HG03520 (cell line): ENCODE results near the gene UBE3B.

Source experiments
- ATAC-seq: cut with Tn5 transposase; IDR thresholded peaks from one replicate; pipeline ENCODE4 v1.9.1; 2021; ENCODE audit warnings: mild to moderate bottlenecking, moderate library complexity; ENCODE audit not compliant: unreplicated experiment

The UBE3B gene

GRCh38 chr12:109449845-109450532 lies 27.4 kb upstream of the UBE3B start:
- no peak for ATAC-seq

- ATAC-seq: no peak
Observed at GRCh38 chr12:109450980-109451379, 26.5 kb upstream of the UBE3B start.

- no peak for ATAC-seq
Observed at GRCh38 chr12:109451400-109451799, 26.0 kb upstream of the UBE3B start.

GRCh38 chr12:109452489-109452888 lies 24.9 kb upstream of the UBE3B start:
- no peak for ATAC-seq

- no peak for ATAC-seq
Observed at GRCh38 chr12:109455706-109456105, 21.7 kb upstream of the UBE3B start.

- ATAC-seq: no peak
Observed at GRCh38 chr12:109458086-109458485, 19.3 kb upstream of the UBE3B start.

GRCh38 chr12:109458771-109459208 lies 18.6 kb upstream of the UBE3B start:
- ATAC-seq: no peak

GRCh38 chr12:109459247-109459646 lies 18.2 kb upstream of the UBE3B start:
- no peak for ATAC-seq

GRCh38 chr12:109460538-109460937 lies 16.9 kb upstream of the UBE3B start:
- no peak for ATAC-seq

GRCh38 chr12:109461049-109461845 lies 16.2 kb upstream of the UBE3B start:
- ATAC-seq: no peak

- no peak for ATAC-seq
Observed at GRCh38 chr12:109461846-109462756, 15.3 kb upstream of the UBE3B start.

GRCh38 chr12:109462868-109463692 lies 14.4 kb upstream of the UBE3B start:
- ATAC-seq: no peak

- no peak for ATAC-seq
Observed at GRCh38 chr12:109463756-109464155, 13.7 kb upstream of the UBE3B start.

GRCh38 chr12:109464642-109465351 lies 12.6 kb upstream of the UBE3B start:
- no peak for ATAC-seq

- ATAC-seq: no peak
Observed at GRCh38 chr12:109466305-109466704, 11.1 kb upstream of the UBE3B start.

GRCh38 chr12:109466821-109467220 lies 10.6 kb upstream of the UBE3B start:
- no peak for ATAC-seq

- no peak for ATAC-seq
Observed at GRCh38 chr12:109467978-109468676, 9.3 kb upstream of the UBE3B start.

GRCh38 chr12:109469517-109469916 lies 7.9 kb upstream of the UBE3B start:
- no peak for ATAC-seq

GRCh38 chr12:109473006-109473405 lies 4.4 kb upstream of the UBE3B start:
- ATAC-seq: no peak
